DND-41 (cell line): ENCODE results near the gene AP2M1.

Experiments used
- ATAC-seq: fragments of 200-7000 bp; cut with Tn5 transposase; 3 replicates; pipeline ENCODE4 v1.9.1; 2021; ENCODE audit warnings: low read depth; ENCODE audit not compliant: insufficient read depth
- DNase-seq: peaks from one replicate; pipeline ENCODE4 v3.0.0-alpha.2; 2020
- H2AFZ ChIP-seq: 2 replicates; pipeline ENCODE4 v1.6.0; 2012; ENCODE audit warnings: low read depth, low read length
- H3K27ac ChIP-seq: 2 replicates; pipeline ENCODE4 v1.5.1; 2012; ENCODE audit warnings: low read length, inconsistent platforms
- H3K27me3 ChIP-seq: fragments of 200-600 bp; sonication (generic); 2 replicates; pipeline ENCODE4 v1.6.0; 2012; ENCODE audit warnings: low read length, mild to moderate bottlenecking, inconsistent platforms; ENCODE audit not compliant: insufficient read depth, poor library complexity
- H3K36me3 ChIP-seq: 2 replicates; pipeline ENCODE4 v1.5.1; 2012; ENCODE audit warnings: low read length, inconsistent platforms; ENCODE audit not compliant: insufficient read depth
- H3K4me1 ChIP-seq: 2 replicates; pipeline ENCODE4 v1.5.1; 2012; ENCODE audit warnings: mild to moderate bottlenecking, low read length; ENCODE audit not compliant: insufficient read depth
- H3K4me2 ChIP-seq: 2 replicates; pipeline ENCODE4 v1.6.0; 2012; ENCODE audit warnings: mild to moderate bottlenecking, moderate library complexity, low read length, inconsistent platforms; ENCODE audit not compliant: insufficient read depth
- H3K4me3 ChIP-seq, 2 experiments: fragments of 200-600 bp in 1 of 2; shearing (Covaris generic) in 1 of 2; 2 replicates each; pipeline ENCODE4 v1.5.1; 2012 to 2016; ENCODE audit warnings: inconsistent platforms in 2 of 2, low read length in 2 of 2, mild to moderate bottlenecking in 2 of 2, low read depth in 1 of 2, moderate library complexity in 1 of 2
- H3K79me2 ChIP-seq: 2 replicates; pipeline ENCODE4 v1.6.0; 2012; ENCODE audit warnings: low read length, inconsistent platforms; ENCODE audit not compliant: insufficient read depth
- H3K9ac ChIP-seq: 2 replicates; pipeline ENCODE4 v1.6.0; 2012; ENCODE audit warnings: low read depth, mild to moderate bottlenecking, inconsistent platforms, low read length, moderate library complexity
- H3K9me3 ChIP-seq: 2 replicates; pipeline ENCODE4 v1.5.1; 2012; ENCODE audit warnings: low read length, moderate library complexity, mild to moderate bottlenecking, inconsistent platforms; ENCODE audit not compliant: insufficient read depth, severe bottlenecking
- H4K20me1 ChIP-seq: 2 replicates; pipeline ENCODE4 v1.6.0; 2012; ENCODE audit warnings: low read length; ENCODE audit not compliant: insufficient read depth
- CTCF ChIP-seq: IDR thresholded peaks from 2 replicates; pipeline ENCODE4 v1.5.1; 2012; ENCODE audit warnings: borderline replicate concordance, low read length, moderate library complexity, mild to moderate bottlenecking; ENCODE audit not compliant: poor library complexity, severe bottlenecking; ENCODE audit errors: extremely low read depth
- EZH2 ChIP-seq: IDR thresholded peaks from 3 replicates; pipeline ENCODE4 v1.6.1; 2012; ENCODE audit warnings: borderline replicate concordance, low read depth, mild to moderate bottlenecking, moderate library complexity, low read length, inconsistent platforms; ENCODE audit not compliant: severe bottlenecking

Gene AP2M1

GRCh38 chr3:184164648-184165330, 9.9 kb upstream of the AP2M1 start:
- no peak for ATAC-seq
- peaks cover 35% of the 10 kb centered on the region for H4K20me1 ChIP-seq

GRCh38 chr3:184165543-184165942, 9.1 kb upstream of the AP2M1 start:
- no peaks in the 10 kb centered on the region for H3K9me3 ChIP-seq
- H3K79me2 ChIP-seq: peaks cover 20% of the 10 kb centered on the region
- no peaks in the 10 kb centered on the region for H3K27me3 ChIP-seq
- peaks cover 83% of the 10 kb centered on the region for H3K36me3 ChIP-seq
- no peak overlapping the region for H2AFZ ChIP-seq
- DNase-seq (no peak), ATAC-seq (no peak)
- no peak overlapping the region for H3K27ac ChIP-seq
- no peak overlapping the region for H3K4me3 ChIP-seq
- no peak for TF ChIP-seq CTCF
- TF ChIP-seq EZH2: no peak
- H3K9ac ChIP-seq: no peak overlapping the region
- peaks cover 30% of the 10 kb centered on the region for H4K20me1 ChIP-seq
- H3K4me1 ChIP-seq: peaks cover 1% of the 10 kb centered on the region; the same call in 1 of the 2 replicates
- H3K4me2 ChIP-seq: no peak overlapping the region

More at GRCh38 chr3:184164648-184165330, 9.9 kb upstream of the AP2M1 start:
- Histone ChIP-seq H3K4me1 (peaks cover 6% of the 10 kb centered on the region; the same call in 1 of the 2 replicates), H3K36me3 (peaks cover 81% of the 10 kb centered on the region), H2AFZ (no peak overlapping the region), H3K4me3 (no peak overlapping the region), H3K27ac (no peak overlapping the region), H3K27me3 (no peaks in the 10 kb centered on the region), H3K4me2 (no peak overlapping the region), H3K9me3 (no peaks in the 10 kb centered on the region), H3K79me2 (peaks cover 26% of the 10 kb centered on the region), H3K9ac (no peak overlapping the region)
- TF ChIP-seq EZH2 (no peak), CTCF (no peak)
- no peak for DNase-seq

DNA sequence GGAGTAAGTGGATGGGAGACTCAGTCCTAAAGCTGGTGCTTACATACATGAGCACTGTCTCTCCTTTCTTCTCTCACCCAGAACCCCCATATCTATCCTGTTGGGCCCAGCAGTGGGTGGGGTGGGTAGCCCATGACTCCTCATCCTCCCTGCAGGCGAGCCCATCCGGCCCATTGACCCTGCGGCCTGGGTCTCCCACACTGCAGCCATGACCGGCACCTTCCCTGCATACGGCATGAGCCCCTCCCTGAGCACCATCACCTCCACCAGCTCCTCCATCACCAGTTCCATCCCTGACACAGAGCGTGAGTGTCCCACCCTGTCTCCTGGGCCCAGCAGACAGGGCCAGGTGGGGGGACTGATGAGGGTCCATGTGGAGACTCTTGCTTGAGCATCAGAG, 8.0 kb upstream of the AP2M1 start:
- Histone ChIP-seq H3K4me1 (no peaks in the 10 kb centered on the region), H3K9me3 (no peaks in the 10 kb centered on the region), H3K27ac (no peak overlapping the region), H3K79me2 (peaks cover 10% of the 10 kb centered on the region; the same call in 1 of the 2 replicates), H3K4me2 (no peak overlapping the region), H3K27me3 (no peaks in the 10 kb centered on the region), H2AFZ (no peak overlapping the region), H4K20me1 (peaks cover 27% of the 10 kb centered on the region), H3K4me3 (no peak overlapping the region), H3K36me3 (peaks cover 89% of the 10 kb centered on the region), H3K9ac (no peak overlapping the region)
- TF ChIP-seq EZH2: no peak
- TF ChIP-seq CTCF: no peak
- ATAC-seq: no peak
- no peak for DNase-seq

GRCh38 chr3:184167786-184168185, 6.9 kb upstream of the AP2M1 start:
- Histone ChIP-seq H3K4me1 (no peaks in the 10 kb centered on the region), H3K79me2 (peaks cover 4% of the 10 kb centered on the region; the same call in 1 of the 2 replicates), H2AFZ (no peak overlapping the region), H3K27ac (no peak overlapping the region), H3K4me3 (no peak overlapping the region), H3K36me3 (peaks cover 86% of the 10 kb centered on the region), H4K20me1 (peaks cover 22% of the 10 kb centered on the region), H3K27me3 (no peaks in the 10 kb centered on the region), H3K9me3 (no peaks in the 10 kb centered on the region), H3K9ac (no peak overlapping the region), H3K4me2 (no peak overlapping the region)
- ATAC-seq (no peak), DNase-seq (no peak)
- no peak for TF ChIP-seq CTCF
- TF ChIP-seq EZH2: no peak
